GM12864 (cell line): ENCODE results near the gene GET3.

Source experiments
- DNase-seq: peaks from one replicate; pipeline ENCODE4 v3.0.0-alpha.2; 2011; ENCODE audit warnings: low read depth
- H3K4me3 ChIP-seq: 2 replicates; pipeline ENCODE4 v1.5.1; 2011; ENCODE audit warnings: mild to moderate bottlenecking, low read depth, low read length, control low read depth
- CTCF ChIP-seq: IDR thresholded peaks from 2 replicates; pipeline ENCODE4 v1.5.1; 2011; ENCODE audit warnings: low read depth, mild to moderate bottlenecking, moderate library complexity, low read length, control low read depth, inconsistent platforms; ENCODE audit errors: missing control alignments

GET3 gene

GRCh38 chr19:12766051-12766521 is 28.8 kb downstream of the GET3 start:
- no peak for DNase-seq
- H3K4me3 ChIP-seq, result no peak overlapping the region
- peak; percentile 59 for TF ChIP-seq CTCF

GRCh38 chr19:12767150-12767549 is 29.9 kb downstream of the GET3 start:
- DNase-seq, result no peak
- TF ChIP-seq CTCF, result no peak
- H3K4me3 ChIP-seq, result no peak overlapping the region

- no peak for DNase-seq
- no peak for TF ChIP-seq CTCF
- no peak overlapping the region for H3K4me3 ChIP-seq
These were observed 30.4 kb downstream of the GET3 start for GRCh38 chr19:12767666-12768065.

GRCh38 chr19:12769689-12770088 is 32.4 kb downstream of the GET3 start:
- TF ChIP-seq CTCF, result no peak
- no peak for DNase-seq
- no peak overlapping the region; the same call in 1 of the 2 replicates for H3K4me3 ChIP-seq

- TF ChIP-seq CTCF, result no peak
- H3K4me3 ChIP-seq, result no peak overlapping the region
- no peak for DNase-seq
These were observed 33.6 kb downstream of the GET3 start for GRCh38 chr19:12770922-12771321.

- no peak for TF ChIP-seq CTCF
- no peak overlapping the region for H3K4me3 ChIP-seq
- no peak for DNase-seq
These were observed 35.0 kb downstream of the GET3 start for GRCh38 chr19:12772323-12772722.

GRCh38 chr19:12773571-12773970 is 36.3 kb downstream of the GET3 start:
- DNase-seq, result no peak
- TF ChIP-seq CTCF, result peak; percentile 19
- no peak overlapping the region for H3K4me3 ChIP-seq
